GM23338 (cell line): ENCODE data around the gene FBXL2. TPM values are rescaled to one million over a fixed set of nuclear protein-coding genes. Genes with fewer than 3 reads are reported as not detected.

Source experiments
- ATAC-seq: fragments of 200-7000 bp; cut with Tn5 transposase; 3 replicates; pipeline ENCODE4 v1.9.1; 2020
- DNase-seq: peaks from one replicate; pipeline ENCODE4 v3.0.0-alpha.2; 2015; ENCODE audit warnings: low spot score
- H2AFZ ChIP-seq: fragments of 200-600 bp; sonication (generic); 2 replicates; pipeline ENCODE4 v1.8.0; 2016; ENCODE audit warnings: antibody characterized with exemption, mild to moderate bottlenecking, moderate library complexity
- H3F3A ChIP-seq: fragments of 200-600 bp; sonication (generic); replicated peaks from 2 replicates; pipeline ENCODE4 v1.8.0; 2017; ENCODE audit warnings: antibody characterized with exemption, mixed run types, low read depth
- H3K27ac ChIP-seq: fragments of 200-600 bp; sonication (generic); 2 replicates; pipeline ENCODE4 v1.6.1; 2016; ENCODE audit warnings: low read depth
- H3K27me3 ChIP-seq: fragments of 200-600 bp; sonication (generic); 2 replicates; pipeline ENCODE4 v1.8.0; 2016; ENCODE audit warnings: mild to moderate bottlenecking, mixed run types, moderate library complexity; ENCODE audit not compliant: insufficient read depth
- H3K36me3 ChIP-seq: fragments of 200-600 bp; sonication (generic); 2 replicates; pipeline ENCODE4 v1.8.0; 2016; ENCODE audit warnings: mild to moderate bottlenecking; ENCODE audit not compliant: insufficient read depth
- H3K4me1 ChIP-seq: fragments of 200-600 bp; sonication (generic); 2 replicates; pipeline ENCODE4 v1.8.0; 2016; ENCODE audit warnings: mild to moderate bottlenecking, moderate library complexity; ENCODE audit not compliant: insufficient read depth
- H3K4me2 ChIP-seq: fragments of 200-600 bp; sonication (generic); 2 replicates; pipeline ENCODE4 v1.7.1; 2017; ENCODE audit warnings: mixed run types
- H3K4me3 ChIP-seq: fragments of 200-600 bp; sonication (generic); 2 replicates; pipeline ENCODE4 v1.6.1; 2016; ENCODE audit warnings: mixed run types
- H3K79me2 ChIP-seq: fragments of 200-600 bp; sonication (generic); replicated peaks from 2 replicates; pipeline ENCODE4 v1.8.0; 2017; ENCODE audit warnings: mild to moderate bottlenecking; ENCODE audit not compliant: insufficient read depth
- H3K9me2 ChIP-seq: fragments of 200-600 bp; sonication (generic); 2 replicates; pipeline ENCODE4 v1.8.0; 2017; ENCODE audit not compliant: insufficient read depth
- H4K20me1 ChIP-seq: fragments of 200-600 bp; sonication (generic); replicated peaks from 2 replicates; pipeline ENCODE4 v1.8.0; 2017; ENCODE audit warnings: mild to moderate bottlenecking; ENCODE audit not compliant: insufficient read depth
- H3K27ac Mint-ChIP-seq: 2 replicates; pipeline ENCODE4 v1.8.0; 2020; ENCODE audit warnings: inconsistent platforms, mild to moderate bottlenecking, moderate library complexity, mixed read lengths
- H3K27me3 Mint-ChIP-seq: 3 replicates; pipeline ENCODE4 v1.8.0; 2022; ENCODE audit warnings: low read depth, mild to moderate bottlenecking, moderate library complexity, mixed read lengths, inconsistent platforms; ENCODE audit not compliant: insufficient read depth, poor library complexity
- H3K36me3 Mint-ChIP-seq: 3 replicates; pipeline ENCODE4 v1.8.0; 2021; ENCODE audit warnings: low read depth, mild to moderate bottlenecking, inconsistent platforms, moderate library complexity, mixed read lengths
- H3K4me1 Mint-ChIP-seq: 3 replicates; pipeline ENCODE4 v1.8.0; 2020; ENCODE audit warnings: mild to moderate bottlenecking, inconsistent platforms, mixed read lengths
- H3K4me3 Mint-ChIP-seq: 3 replicates; pipeline ENCODE4 v1.8.0; 2021; ENCODE audit warnings: moderate library complexity, mild to moderate bottlenecking, inconsistent platforms, mixed read lengths
- H3K9me3 Mint-ChIP-seq: 3 replicates; pipeline ENCODE4 v1.8.0; 2020; ENCODE audit warnings: moderate library complexity, mild to moderate bottlenecking, inconsistent platforms, mixed read lengths
- CREB1 ChIP-seq: fragments of 250-450 bp; sonication (Bioruptor Pico); IDR thresholded peaks from 2 replicates; pipeline ENCODE4 v1.5.0; 2020; ENCODE audit warnings: low read depth, mild to moderate bottlenecking, moderate library complexity
- EZH2 ChIP-seq: fragments of 200-600 bp; sonication (generic); IDR thresholded peaks from one replicate; pipeline ENCODE4 v1.8.0; 2017; ENCODE audit warnings: antibody characterized with exemption, mild to moderate bottlenecking, low read depth; ENCODE audit not compliant: unreplicated experiment
- EZH2phosphoT487 ChIP-seq: fragments of 200-600 bp; sonication (generic); IDR thresholded peaks from one replicate; pipeline ENCODE4 v1.8.1; 2018; ENCODE audit warnings: antibody characterized with exemption; ENCODE audit not compliant: unreplicated experiment
- ZNF114 ChIP-seq: fragments of 250-450 bp; sonication (Bioruptor Pico); IDR thresholded peaks from 2 replicates; pipeline ENCODE4 v1.5.0; 2020; ENCODE audit warnings: mild to moderate bottlenecking, moderate library complexity
- ZNF331 ChIP-seq: fragments of 250-450 bp; sonication (Bioruptor Pico); IDR thresholded peaks from 2 replicates; pipeline ENCODE4 v1.5.0; 2020; ENCODE audit warnings: low read depth, mild to moderate bottlenecking, moderate library complexity
- polyA plus RNA-seq: library from polyadenylated mRNA; unstranded; fragments of >200 nt; fragmentation: Nextera tagmentation; extraction: Ambion mirVana; gene quantifications from 2 replicates; pipeline ENCODE4 v1.2.1, GENCODE V29; 2016
- total RNA-seq: library from RNA; depleted of rRNA; stranded (reverse); fragments of >200 nt; shearing (Covaris generic); gene quantifications from 2 replicates; pipeline ENCODE4 v1.2.3, GENCODE V29; 2014
- TF ChIP-seq, protein P1 (sequence below): IDR thresholded peaks from one replicate; pipeline ENCODE4 v1.6.1; 2018; ENCODE audit warnings: antibody characterized with exemption; ENCODE audit not compliant: unreplicated experiment
- TF ChIP-seq, protein P2 (sequence below), 2 experiments: fragments of 200-600 bp in 1 of 2; sonication (generic) in 1 of 2; conservative IDR thresholded peaks; 2 replicates each; pipeline versions ENCODE4 v1.5.1 to v1.6.1; 2016 to 2017; ENCODE audit warnings: antibody characterized with exemption in 2 of 2, low read depth in 2 of 2, mild to moderate bottlenecking in 2 of 2, moderate library complexity in 1 of 2
- TF ChIP-seq, protein P3 (sequence below): IDR thresholded peaks from 2 replicates; pipeline ENCODE4 v1.6.1; 2016; ENCODE audit warnings: antibody characterized with exemption

Gene FBXL2
- total and polyA plus RNA-seq, 2 experiments from 2014 or later: 2.8 to 5.7 TPM

DNA sequence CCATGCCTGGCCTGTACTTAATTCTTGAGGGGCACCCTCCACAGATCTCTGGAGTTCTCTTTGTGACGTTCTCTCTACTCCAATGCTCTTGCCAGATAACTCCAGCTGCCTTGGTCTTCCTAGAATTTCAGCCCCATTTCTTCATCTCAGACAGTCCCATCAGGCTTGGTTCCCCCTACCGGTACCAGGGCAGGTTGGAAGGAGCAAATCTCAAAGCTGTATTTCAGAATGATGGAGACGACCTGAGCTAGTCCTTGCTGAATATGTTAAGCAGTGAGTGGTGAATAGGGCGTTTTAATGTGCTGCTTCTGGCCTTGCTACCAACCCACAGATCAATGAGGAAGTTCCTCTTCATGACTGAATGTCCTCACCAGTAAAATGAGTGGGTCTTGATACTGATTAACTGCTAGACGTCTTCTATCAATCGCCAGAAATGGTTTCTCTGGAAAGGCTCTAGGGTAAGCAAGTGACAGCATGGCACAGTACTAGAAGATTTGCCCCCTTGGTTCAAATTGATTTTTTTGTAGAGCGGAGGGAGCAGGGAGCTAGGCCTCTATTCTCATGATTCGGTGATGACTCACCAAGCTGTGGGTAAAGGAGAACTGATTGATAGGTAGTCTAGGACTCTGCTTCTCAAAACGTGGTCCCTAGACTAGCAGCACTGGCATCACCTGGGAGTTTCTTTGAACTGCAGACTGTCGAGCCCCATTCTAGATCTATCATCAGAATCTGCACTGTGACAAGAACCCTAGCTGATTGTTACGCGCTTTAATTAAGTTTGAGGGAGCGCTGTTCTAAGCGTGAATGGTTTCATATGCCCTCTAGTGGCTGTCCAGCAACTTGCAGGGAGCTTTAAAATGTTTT, 95.2 kb downstream of the FBXL2 start:
- Histone ChIP-seq H3K9me2 (no peaks in the 10 kb centered on the region), H3K27me3 (no peaks in the 10 kb centered on the region), H3K4me1 (no peaks in the 10 kb centered on the region; the same call in 1 of the 2 replicates), H3K4me3 (no peak overlapping the region), H3K36me3 (0 out of 2 replicates have a peak, but pooled peaks cover 4% of the 10 kb centered on the region), H3K79me2 (no peaks in the 10 kb centered on the region), H3K27ac (no peak overlapping the region), H3K4me2 (no peak overlapping the region), H3F3A (0 out of 2 replicates have a peak, but pooled peaks cover 3% of the 10 kb centered on the region), H2AFZ (no peak overlapping the region), H4K20me1 (no peaks in the 10 kb centered on the region)
- ATAC-seq: peak; percentile 60
- DNase-seq: peak; percentile 68
- Mint-ChIP-seq H3K9me3 (peaks cover 7% of the 10 kb centered on the region), H3K4me3 (no peak overlapping the region), H3K4me1 (peaks cover 8% of the 10 kb centered on the region), H3K36me3 (peaks cover 5% of the 10 kb centered on the region; the same call in 2 of the 3 replicates), H3K27ac (no peak overlapping the region), H3K27me3 (peaks cover 4% of the 10 kb centered on the region)
- TF ChIP-seq ZNF331 (CRISPR knock-in tag): no peak
- TF ChIP-seq, protein P1, sequence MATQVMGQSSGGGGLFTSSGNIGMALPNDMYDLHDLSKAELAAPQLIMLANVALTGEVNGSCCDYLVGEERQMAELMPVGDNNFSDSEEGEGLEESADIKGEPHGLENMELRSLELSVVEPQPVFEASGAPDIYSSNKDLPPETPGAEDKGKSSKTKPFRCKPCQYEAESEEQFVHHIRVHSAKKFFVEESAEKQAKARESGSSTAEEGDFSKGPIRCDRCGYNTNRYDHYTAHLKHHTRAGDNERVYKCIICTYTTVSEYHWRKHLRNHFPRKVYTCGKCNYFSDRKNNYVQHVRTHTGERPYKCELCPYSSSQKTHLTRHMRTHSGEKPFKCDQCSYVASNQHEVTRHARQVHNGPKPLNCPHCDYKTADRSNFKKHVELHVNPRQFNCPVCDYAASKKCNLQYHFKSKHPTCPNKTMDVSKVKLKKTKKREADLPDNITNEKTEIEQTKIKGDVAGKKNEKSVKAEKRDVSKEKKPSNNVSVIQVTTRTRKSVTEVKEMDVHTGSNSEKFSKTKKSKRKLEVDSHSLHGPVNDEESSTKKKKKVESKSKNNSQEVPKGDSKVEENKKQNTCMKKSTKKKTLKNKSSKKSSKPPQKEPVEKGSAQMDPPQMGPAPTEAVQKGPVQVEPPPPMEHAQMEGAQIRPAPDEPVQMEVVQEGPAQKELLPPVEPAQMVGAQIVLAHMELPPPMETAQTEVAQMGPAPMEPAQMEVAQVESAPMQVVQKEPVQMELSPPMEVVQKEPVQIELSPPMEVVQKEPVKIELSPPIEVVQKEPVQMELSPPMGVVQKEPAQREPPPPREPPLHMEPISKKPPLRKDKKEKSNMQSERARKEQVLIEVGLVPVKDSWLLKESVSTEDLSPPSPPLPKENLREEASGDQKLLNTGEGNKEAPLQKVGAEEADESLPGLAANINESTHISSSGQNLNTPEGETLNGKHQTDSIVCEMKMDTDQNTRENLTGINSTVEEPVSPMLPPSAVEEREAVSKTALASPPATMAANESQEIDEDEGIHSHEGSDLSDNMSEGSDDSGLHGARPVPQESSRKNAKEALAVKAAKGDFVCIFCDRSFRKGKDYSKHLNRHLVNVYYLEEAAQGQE: no peak
- TF ChIP-seq EZH2phosphoT487: no peak
- TF ChIP-seq, protein P2, sequence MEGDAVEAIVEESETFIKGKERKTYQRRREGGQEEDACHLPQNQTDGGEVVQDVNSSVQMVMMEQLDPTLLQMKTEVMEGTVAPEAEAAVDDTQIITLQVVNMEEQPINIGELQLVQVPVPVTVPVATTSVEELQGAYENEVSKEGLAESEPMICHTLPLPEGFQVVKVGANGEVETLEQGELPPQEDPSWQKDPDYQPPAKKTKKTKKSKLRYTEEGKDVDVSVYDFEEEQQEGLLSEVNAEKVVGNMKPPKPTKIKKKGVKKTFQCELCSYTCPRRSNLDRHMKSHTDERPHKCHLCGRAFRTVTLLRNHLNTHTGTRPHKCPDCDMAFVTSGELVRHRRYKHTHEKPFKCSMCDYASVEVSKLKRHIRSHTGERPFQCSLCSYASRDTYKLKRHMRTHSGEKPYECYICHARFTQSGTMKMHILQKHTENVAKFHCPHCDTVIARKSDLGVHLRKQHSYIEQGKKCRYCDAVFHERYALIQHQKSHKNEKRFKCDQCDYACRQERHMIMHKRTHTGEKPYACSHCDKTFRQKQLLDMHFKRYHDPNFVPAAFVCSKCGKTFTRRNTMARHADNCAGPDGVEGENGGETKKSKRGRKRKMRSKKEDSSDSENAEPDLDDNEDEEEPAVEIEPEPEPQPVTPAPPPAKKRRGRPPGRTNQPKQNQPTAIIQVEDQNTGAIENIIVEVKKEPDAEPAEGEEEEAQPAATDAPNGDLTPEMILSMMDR (conservative IDR thresholded peaks at IDR 0.05; ENCODE audit: low read depth in 2 of 2): peak; percentile 89 to 100
- TF ChIP-seq ZNF114 (CRISPR knock-in tag): no peak
- TF ChIP-seq CREB1: no peak
- TF ChIP-seq, protein P3, sequence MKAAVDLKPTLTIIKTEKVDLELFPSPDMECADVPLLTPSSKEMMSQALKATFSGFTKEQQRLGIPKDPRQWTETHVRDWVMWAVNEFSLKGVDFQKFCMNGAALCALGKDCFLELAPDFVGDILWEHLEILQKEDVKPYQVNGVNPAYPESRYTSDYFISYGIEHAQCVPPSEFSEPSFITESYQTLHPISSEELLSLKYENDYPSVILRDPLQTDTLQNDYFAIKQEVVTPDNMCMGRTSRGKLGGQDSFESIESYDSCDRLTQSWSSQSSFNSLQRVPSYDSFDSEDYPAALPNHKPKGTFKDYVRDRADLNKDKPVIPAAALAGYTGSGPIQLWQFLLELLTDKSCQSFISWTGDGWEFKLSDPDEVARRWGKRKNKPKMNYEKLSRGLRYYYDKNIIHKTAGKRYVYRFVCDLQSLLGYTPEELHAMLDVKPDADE: no peak
- TF ChIP-seq EZH2: no peak
